Heart left ventricle (tissue), 13 donors: ENCODE results near the gene NLRP5.

Experiments used
- CTCF ChIP-seq, 12 donors: fragments of 200-600 bp; sonication (generic) in 4 of 12; IDR thresholded peaks; one replicate each; pipeline versions ENCODE4 v1.5.0 to v1.8.0; 2018 to 2022; ENCODE audit warnings: antibody characterized with exemption in 12 of 12, mild to moderate bottlenecking in 5 of 12
- POLR2A ChIP-seq, 2 donors: fragments of 450-650 bp; IDR thresholded peaks; one replicate each; pipeline ENCODE4 v1.6.1; 2017; ENCODE audit warnings: antibody characterized with exemption in 2 of 2, mild to moderate bottlenecking in 2 of 2, moderate library complexity in 2 of 2
- donor health status: ischemic (EF 13 %, LVEDD 7.1; RV severe dilation, severe dysfunction).
- donor health status: DM: no; HTN: yes; CAD: no.
- donor health status: DM: no; HTN: no; CAD: no.
- donor health status: ischemic (EF 25% LVEDD 6.9; RV normal size, moderate dysfunction).
- donor health status: ischemic (EF 25% LVEDD 5.7; RV mildly dilated, moderate dysfunction).
- donor health status: ischemic (EF 35%, LVEDD 5.7; RV mildly dilated, moderate dysfunction).
- donor health status: nonischemic (EF 11% LVEDD 7.7; RV severe dilation, severe dysfunction).
- donor health status: DM: yes; HTN: yes; CAD: no.
- donor health status: PGD.
- donor health status: ischemic (EF 29% LVEDD 5.4; RV normal size, mild dysfunction).
- donor health status: nonischemic (EF 23%, LVEDD 6.1; RV moderate dilation, normal function).

GRCh38 chr19:55956431-55956830 is 30.1 kb upstream of the NLRP5 start:
- TF ChIP-seq POLR2A (IDR thresholded peaks at IDR 0.05) = no peak
- no peak for TF ChIP-seq CTCF (IDR thresholded peaks at IDR 0.05)
